ENCODE results near the gene TUBAL3.

TUBAL3 gene

GRCh38 chr10:5404208-5405041 is at the start of gene TUBAL3:
TUBAL3 (minus strand) TSS chr10:5404828; CDS start chr10:5404792, 36 bp downstream.
- DNase-seq = no peak

DNA sequence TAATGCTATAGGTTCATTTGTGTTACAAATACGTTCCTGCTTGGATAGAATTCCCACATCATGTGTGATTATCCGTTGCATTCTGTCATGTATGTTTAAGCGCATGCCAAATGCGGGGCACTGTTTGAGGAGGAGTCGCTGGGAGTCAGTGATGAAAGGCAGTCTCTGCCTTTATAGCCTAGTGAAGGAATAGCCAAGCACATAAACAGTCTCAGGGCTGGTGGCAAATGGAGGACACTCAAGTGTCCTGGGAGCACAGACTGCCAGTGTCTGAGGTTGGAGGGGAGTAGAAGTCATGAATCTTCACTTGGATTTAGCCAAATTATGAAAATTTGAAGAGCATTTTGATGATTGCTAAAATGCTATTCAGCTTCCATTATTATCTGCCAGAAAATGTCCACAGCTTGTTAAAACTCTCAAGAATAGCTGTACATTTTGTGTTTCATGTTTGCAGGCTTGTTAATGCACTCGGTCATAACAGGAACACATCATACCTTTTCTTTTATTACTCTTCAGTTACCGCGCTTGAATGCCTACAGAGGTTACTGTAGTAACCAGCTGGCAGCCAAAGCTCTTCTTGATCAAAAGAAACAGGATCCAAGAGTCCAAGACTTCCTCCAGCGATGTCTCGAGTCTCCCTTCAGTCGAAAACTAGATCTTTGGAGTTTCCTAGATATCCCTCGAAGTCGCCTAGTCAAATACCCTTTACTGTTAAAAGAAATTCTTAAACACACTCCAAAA is 49.3 kb upstream of the TUBAL3 start:
- no peak for DNase-seq

GRCh38 chr10:5450605-5451384 is 46.2 kb upstream of the TUBAL3 start:
- DNase-seq = no peak

- peak; percentile 51 to 67 (median 64) for DNase-seq
Measured at GRCh38 chr10:5449823-5450222, 45.2 kb upstream of the TUBAL3 start.

- DNase-seq = no peak
Measured at GRCh38 chr10:5449227-5449626, 44.6 kb upstream of the TUBAL3 start.

DNA sequence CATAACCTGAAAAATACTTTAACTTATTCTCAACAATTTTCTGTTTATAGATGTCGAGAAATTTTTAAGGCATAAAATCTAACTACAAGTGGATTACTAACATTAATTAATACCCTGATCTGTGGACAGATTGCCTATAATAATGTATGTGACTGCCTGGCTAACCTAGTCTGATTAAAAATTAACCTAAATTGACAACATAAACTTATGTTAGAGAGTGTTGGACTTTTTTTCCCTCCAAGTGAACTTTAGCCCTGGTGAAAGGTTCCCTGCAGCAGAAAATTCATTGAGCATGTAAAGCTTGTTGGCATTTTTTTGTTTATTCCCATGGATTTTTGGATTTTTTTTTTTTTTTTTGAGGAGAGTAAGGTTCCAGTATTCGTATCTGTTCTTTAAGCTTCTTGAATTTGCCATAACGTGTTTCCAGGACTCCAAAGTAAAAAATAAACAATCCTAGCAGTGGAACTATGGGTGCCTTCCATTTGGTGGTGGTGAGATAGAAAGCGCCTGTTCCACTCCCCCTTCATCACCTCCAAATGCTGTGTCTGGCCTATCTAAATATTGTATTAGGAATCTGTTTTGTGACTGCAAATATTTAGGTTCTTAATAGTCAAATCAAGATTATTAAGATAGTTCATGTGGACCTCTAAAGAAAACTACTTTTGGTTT is 43.8 kb upstream of the TUBAL3 start:
- DNase-seq = no peak

DNA sequence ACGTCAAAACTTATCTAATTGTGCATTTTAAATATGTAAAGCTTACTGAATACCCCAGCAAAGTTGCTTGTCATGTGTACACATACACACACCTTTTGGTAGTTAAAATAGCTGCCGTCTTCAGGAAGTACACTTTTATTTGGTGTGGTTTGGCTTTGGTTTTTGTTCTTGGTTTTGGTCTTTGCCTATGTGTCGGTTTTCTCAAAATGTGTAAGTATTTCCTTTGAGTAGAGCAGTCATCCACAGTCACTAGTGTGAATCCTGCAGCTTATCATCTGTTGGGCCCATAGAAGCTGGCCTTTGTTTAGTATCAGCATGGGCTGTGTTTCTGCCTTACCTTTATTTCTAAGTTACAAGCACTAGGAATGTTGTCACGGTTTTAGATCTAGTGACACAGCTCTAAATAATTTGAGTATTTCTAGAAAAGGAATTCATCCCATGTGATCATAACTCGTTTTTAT is 43.0 kb upstream of the TUBAL3 start:
- no peak for DNase-seq

DNA sequence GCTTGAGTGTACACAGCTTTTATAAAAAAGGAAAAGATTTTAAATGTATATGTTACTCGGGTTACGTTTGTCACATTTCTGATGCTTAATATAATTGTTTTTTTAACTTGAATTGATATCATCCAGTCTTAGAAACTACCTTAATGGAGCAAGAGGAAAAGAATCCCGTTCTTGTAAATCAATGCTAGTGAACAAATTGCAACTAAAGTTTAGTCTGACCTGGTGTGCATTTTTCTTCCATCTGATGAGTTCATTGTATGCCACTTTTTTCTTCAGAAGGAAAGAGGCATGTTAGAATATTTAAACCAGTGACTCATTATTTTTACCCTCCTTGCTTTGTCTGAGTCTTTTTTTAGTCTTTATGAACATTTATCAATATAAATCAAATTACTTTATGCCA is 42.4 kb upstream of the TUBAL3 start:
- peak in 2 of 3 donors; percentile 18 to 20 for DNase-seq

GRCh38 chr10:5446390-5446926 is 41.8 kb upstream of the TUBAL3 start:
- peak; percentile 76 to 89 (median 81) for DNase-seq

DNA sequence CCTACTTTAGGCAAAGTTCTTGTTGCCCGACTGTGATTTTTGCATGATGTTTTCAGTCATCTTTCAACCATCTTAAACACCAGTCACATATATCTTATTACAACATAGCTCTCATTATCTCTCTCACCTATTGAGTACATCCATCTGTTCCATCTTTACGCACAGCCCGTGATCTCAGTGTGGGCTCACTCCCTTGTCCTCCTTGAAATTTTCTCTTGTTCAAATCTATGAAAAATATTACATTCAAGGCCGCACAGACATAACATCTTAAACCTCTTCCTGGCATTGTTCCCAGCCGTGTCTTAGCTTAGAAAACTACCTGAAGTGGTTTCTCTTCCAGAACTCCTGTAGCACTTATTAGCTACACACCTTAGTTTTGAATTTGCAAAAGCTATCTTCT is 40.4 kb upstream of the TUBAL3 start:
- DNase-seq = no peak

- DNase-seq = no peak
Measured at GRCh38 chr10:5443429-5443828, 38.8 kb upstream of the TUBAL3 start.

- no peak for DNase-seq
Measured at GRCh38 chr10:5442990-5443370, 38.4 kb upstream of the TUBAL3 start.

DNA sequence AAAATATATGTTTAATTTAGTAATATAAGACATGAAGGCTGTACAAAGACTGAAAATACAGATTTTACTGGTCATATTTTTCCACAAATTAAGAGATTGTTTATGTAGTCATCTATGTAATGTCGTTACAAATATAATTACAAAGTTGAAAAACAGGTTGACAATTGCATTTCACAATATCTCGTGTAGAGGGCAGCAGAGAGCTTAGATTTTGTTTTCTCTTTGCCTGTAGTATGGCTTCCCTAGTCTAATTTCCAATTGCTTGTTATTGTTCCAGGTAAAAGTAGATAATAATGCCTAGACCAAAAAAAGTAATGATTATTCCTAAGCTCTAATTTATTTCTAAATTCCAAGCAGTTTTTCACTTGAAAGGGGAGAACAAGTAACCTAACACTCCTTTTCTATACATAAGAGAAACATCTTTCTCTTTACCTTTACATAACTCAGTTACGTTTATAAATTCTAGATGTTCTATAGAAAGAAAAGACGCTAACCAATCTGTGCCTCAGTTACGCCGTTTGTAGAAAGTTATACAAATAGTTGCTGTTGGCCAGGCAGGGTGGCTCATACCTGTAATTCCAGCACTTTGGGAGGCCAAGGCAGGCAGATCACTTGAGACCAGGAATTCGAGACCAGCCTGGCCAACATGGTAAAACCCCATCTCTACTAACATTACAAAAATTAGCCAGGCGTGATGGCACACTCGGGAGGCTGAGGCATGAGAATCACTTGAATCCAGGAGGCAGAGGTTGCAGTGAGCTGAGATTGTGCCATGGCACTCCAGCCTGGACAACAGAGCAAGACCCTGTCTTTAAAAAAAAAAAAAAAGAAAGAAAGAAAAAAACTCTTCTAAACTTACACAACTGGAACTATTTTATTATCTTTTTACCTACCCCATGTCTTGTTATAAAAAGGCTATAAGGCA is 37.7 kb upstream of the TUBAL3 start:
- DNase-seq = peak; percentile 60 to 78 (median 76)

DNA sequence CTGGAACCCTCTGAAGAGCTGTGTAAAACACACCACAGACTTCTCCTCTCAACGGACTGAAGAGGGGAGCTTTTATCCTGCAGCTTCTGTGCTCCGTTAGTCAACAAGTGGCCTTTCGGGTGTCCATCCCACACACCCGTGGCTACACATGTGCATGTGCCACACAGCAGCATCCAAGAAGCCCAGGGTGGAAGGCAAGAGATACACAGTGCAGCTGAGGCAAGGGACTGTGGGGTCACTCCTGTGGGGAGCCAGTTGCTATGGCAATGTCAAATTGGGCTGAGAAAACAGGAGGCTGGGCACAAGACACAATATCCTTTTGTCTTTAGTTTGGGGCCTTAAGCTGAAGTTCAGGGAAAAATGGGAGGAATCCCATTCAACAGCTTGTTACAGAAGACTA is 36.5 kb upstream of the TUBAL3 start:
- DNase-seq = no peak

DNA sequence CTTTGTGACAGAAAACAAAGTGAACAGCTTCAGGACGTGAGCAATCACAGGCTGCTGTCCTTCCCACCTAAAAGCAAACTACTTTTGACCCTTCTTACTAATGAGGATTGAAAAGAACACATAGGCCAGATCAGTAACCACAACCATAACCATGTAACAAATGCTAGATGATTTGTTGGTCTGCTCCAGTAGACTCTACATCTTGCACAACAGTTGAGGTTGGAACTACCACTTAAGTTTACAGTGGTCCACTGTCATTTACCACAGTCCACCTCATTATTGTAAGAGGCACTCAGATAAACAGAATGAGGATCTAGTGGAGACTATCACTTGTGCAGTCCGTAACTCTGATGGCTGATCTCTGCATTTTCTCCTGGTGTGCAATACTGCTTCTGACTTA is 35.6 kb upstream of the TUBAL3 start:
- no peak for DNase-seq

GRCh38 chr10:5435328-5435727 is 30.7 kb upstream of the TUBAL3 start:
- no peak for DNase-seq

DNA sequence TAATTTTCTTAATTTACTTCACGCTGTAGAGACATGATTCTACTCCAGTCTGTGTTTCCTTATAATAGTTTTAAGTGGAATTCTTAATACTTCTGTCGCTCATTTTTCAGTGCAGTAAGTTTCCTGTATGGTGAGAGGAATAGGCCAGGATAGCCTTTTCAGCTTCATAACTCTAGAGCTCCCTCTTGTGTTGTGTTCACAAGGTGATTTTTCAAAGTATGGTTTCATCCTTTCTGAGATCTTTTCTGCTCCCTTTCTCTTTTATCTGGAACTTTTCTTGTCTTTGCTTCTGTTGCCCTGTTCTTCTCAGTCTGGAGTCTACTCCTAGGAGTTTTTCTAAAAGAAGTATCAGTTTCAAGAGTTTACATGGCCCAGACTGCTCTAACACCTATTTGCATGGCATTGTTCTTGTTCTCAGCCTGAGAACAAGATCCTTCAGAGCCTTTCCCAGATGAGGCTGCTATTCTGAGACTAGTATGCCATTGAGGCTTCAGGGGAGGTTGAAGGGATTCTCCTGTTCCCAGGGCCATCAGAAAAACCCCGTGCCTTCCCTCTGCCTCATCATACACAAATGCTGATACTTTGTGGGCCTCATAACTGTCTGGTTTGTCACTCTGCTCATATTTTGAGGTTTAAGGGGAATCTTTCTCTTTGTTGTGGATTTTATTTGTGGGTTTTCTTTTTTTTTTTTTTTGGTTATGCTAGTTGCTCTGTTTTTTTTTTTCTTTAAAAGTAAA is 29.6 kb upstream of the TUBAL3 start:
- DNase-seq = peak; percentile 50 to 71 (median 68)

DNA sequence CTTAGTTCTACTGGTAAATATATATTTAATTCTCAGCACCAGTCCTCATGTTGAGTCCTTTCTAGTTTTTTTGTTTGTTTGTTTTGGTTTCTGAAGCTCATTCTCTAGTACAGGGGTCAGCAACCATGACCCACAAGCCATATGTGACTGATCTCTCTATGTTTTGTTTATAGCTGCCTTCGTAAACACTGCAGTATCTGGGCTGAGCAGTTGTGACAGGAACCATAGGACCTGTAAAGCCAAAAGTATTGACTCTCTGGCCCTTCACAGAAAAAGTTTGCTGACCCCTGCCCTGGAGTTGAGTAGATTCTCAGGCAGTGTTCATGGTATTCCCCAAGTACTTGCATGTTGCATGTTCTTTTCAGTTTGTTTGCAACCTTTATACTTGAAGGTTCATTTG is 28.6 kb upstream of the TUBAL3 start:
- no peak for DNase-seq

DNA sequence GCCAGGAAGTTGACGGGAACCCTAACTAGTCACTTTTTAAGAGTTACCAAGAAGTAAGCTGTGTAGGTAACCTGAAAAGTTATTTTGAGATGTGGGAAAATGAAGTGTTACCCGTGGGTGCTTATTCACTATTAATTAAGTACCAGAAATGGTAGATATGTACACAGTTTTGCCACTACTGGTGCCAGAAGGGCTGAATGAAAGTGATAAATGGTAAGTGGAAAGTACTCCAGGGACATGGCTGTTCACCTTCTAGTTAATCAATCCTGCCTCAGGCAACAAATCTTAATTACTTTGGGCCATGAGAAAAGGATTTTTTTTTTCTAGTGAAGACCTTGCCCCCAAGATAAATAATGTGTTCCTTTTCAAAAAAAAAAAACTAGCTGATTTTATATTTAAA is 23.5 kb upstream of the TUBAL3 start:
- DNase-seq = no peak

DNA sequence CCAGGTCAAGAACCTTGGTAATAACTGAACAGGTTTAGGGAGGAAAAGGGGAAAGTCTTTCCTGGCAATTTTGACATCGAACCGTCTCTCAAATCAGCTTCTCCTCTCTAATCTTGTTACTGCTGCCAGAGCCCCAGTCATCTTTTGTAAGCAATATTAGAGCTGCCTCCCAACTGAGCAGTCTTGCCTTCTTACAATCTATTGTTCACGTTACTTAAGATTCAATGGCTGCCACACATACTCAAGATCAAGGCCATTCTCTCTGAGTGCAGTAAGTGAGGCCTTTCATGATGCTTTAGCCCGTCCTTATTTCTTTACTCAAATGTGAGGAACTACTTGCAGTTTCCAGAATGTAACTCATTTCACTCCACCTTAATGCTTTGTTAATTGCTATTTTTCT is 20.1 kb upstream of the TUBAL3 start:
- no peak for DNase-seq

DNA sequence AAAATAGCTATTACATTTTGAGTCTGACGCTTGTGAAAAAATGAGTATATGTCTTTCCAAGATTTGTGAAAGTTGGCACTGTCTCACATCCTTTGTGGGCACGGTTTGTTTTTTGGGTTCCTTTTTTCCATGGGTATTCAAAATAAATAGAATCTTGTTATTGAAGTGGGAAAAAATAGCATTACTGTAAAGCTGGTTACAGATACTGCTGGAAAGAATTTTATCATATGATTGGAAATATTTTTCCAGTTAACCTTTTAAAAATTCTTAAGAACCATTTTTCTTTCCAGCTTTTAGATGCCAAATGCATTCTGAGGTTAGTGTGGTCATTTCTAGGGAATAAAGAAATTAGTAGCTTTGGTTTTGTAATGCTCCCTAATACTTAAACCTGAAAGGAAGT is 19.1 kb upstream of the TUBAL3 start:
- no peak for DNase-seq
